ENCODE measurements around the gene TMEM151B. TPM values are rescaled to one million over a fixed set of nuclear protein-coding genes. Genes with fewer than 3 reads are reported as not detected.

TMEM151B gene
- total RNA-seq, 1 donor from 2014 or later, result not detected

DNA sequence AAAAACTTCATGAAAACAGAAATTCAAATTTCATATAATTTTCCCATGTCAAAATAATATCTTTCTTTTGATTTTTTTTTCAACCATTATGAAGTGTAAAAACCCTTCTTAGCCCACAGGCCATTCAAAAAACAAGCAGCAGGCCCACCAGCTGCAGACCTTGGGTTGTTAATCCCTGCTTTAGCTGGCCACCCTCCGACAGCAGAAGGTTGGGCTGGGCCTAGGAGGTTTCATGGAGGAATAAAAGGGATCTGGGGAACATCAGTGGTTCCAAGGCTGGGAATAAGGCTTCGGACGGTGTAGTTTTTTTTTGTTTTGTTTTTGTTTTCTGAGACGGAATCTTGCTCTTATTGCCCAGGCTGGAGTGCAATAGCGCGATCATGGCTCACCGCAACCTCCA lies 26.9 kb upstream of the TMEM151B start:
- Mint-ChIP-seq H3K36me3 (ENCODE audit: low read depth) (peaks cover 17% of the 10 kb centered on the region), H3K27me3 (no peaks in the 10 kb centered on the region), H3K9me3 (no peaks in the 10 kb centered on the region), H3K27ac (no peak overlapping the region), H3K4me3 (no peak overlapping the region), H3K4me1 (peaks cover 26% of the 10 kb centered on the region)
- TF ChIP-seq, protein P1, sequence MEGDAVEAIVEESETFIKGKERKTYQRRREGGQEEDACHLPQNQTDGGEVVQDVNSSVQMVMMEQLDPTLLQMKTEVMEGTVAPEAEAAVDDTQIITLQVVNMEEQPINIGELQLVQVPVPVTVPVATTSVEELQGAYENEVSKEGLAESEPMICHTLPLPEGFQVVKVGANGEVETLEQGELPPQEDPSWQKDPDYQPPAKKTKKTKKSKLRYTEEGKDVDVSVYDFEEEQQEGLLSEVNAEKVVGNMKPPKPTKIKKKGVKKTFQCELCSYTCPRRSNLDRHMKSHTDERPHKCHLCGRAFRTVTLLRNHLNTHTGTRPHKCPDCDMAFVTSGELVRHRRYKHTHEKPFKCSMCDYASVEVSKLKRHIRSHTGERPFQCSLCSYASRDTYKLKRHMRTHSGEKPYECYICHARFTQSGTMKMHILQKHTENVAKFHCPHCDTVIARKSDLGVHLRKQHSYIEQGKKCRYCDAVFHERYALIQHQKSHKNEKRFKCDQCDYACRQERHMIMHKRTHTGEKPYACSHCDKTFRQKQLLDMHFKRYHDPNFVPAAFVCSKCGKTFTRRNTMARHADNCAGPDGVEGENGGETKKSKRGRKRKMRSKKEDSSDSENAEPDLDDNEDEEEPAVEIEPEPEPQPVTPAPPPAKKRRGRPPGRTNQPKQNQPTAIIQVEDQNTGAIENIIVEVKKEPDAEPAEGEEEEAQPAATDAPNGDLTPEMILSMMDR (IDR thresholded peaks at IDR 0.05), result no peak
- DNase-seq (no peak), ATAC-seq (ENCODE audit: low read depth) (no peak)
- intact Hi-C loops (cut with micrococcal nuclease), result loop anchor here (10.0 kb wide), 1 partner anchor 469 kb away; the partner anchor contains the start of gene VEGFA
- POLR2A ChIA-PET, result interaction anchor here (9.4 kb wide), 1 partner anchor 17 kb away, joined by 549 read pairs; the partner anchor contains the start of genes NFKBIE and SLC35B2
- CTCF ChIA-PET, result no interaction called here

DNA sequence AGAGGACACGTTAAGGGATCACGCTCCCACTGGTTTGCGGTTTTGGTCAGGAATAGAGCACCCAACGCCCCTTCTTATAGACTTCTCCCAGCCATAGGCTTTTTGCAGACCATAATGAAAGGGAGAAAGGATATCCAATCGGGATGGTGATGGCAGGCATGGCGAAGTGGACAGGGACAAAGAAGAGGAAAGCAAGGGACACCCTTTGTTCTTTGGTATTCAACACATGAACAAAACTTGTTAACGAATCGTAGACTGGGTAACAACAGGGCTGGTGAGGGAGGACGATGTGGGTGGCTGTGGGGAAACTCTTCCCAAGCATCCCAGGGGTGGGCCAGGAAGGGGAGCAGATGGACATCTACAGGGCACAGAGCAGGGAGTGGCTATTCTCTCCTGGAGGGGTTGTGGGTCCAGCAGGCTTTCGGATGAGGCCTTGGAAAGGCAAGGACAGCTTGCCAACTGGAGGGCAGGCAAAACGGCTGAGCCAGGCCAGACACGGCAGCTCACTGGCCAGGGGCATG lies 24.8 kb upstream of the TMEM151B start:
- intact Hi-C loops (cut with micrococcal nuclease), result loop anchor here (10.0 kb wide), 1 partner anchor 471 kb away; the partner anchor contains the start of gene VEGFA
- no peaks in the 10 kb centered on the region for H3K27me3 Mint-ChIP-seq
- no peaks in the 10 kb centered on the region for H3K9me3 Mint-ChIP-seq
- peaks cover 44% of the 10 kb centered on the region for H3K4me1 Mint-ChIP-seq
- DNase-seq, result no peak
- H3K4me3 Mint-ChIP-seq, result peak overlapping the region; percentile 99
- POLR2A ChIA-PET, result interaction anchor here (0.8 to 9.4 kb wide), 13 partner anchors 8 to 670 kb away, joined by 3 to 549 read pairs (median 6); partner anchors contain the start of genes AARS2, GTPBP2, NFKBIE and SLC29A1
- peak overlapping the region; percentile 99 for H3K27ac Mint-ChIP-seq
- no peak for ATAC-seq (ENCODE audit: low read depth)
- peaks cover 38% of the 10 kb centered on the region for H3K36me3 Mint-ChIP-seq (ENCODE audit: low read depth)
- CTCF ChIA-PET, result interaction anchor here (0.9 to 4.7 kb wide), 7 partner anchors 9 to 72 kb away, joined by 3 to 31 read pairs (median 3); partner anchors contain the start of gene AARS2
- TF ChIP-seq, protein P1 (IDR thresholded peaks at IDR 0.05), result no peak

DNA sequence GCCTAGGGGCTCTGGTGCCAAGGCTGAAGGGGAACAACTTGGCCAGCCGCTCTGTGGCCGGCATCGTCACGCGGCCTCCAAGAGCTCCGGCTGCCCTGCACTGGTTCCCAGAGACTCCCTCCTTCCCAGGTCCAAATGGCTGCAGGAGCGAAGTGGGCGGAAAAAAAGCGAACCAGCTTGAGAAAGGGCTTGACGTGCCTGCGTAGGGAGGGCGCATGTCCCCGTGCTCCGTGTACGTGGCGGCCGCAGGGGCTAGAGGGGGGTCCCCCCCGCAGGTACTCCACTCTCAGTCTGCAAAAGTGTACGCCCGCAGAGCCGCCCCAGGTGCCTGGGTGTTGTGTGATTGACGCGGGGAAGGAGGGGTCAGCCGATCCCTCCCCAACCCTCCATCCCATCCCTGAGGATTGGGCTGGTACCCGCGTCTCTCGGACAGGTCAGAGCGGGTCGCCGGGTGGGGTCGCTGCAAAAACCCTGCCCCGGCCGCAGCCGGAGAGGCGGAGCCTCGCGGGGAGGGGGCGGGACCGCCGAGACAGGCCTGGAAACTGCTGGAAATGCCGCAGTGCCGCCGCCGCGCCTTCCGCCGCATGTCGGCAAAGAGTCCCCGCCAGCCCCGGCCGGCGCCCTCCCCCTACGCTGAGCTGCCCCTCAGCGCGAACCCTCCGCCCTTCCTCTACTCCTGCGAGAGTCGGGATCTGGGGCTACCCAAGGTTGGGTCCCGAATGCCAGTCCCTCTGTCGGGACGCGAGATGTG lies 24.2 kb upstream of the TMEM151B start:
- POLR2A ChIA-PET, result interaction anchor here (0.5 to 9.4 kb wide), 33 partner anchors 9 to 1586 kb away, joined by 3 to 549 read pairs (median 5); partner anchors contain the start of genes AARS2, CDC5L, GTPBP2 and MAD2L1BP
- TF ChIP-seq, protein P1 (IDR thresholded peaks at IDR 0.05), result no peak
- peak; percentile 95 for DNase-seq
- H3K36me3 Mint-ChIP-seq (ENCODE audit: low read depth), result peaks cover 45% of the 10 kb centered on the region
- intact Hi-C loops (cut with micrococcal nuclease), result loop anchor here (1.0 to 10.0 kb wide), 7 partner anchors 9 to 617 kb away; partner anchors contain the start of genes AARS2, GTPBP2, MRPL14 and SLC29A1
- H3K27me3 Mint-ChIP-seq, result no peaks in the 10 kb centered on the region
- H3K9me3 Mint-ChIP-seq, result no peaks in the 10 kb centered on the region
- H3K4me1 Mint-ChIP-seq, result peaks cover 50% of the 10 kb centered on the region
- H3K27ac Mint-ChIP-seq, result peak overlapping the region; percentile 99
- CTCF ChIA-PET, result interaction anchor here (0.9 to 4.7 kb wide), 10 partner anchors 10 to 73 kb away, joined by 3 to 31 read pairs (median 4); partner anchors contain the start of genes AARS2 and SLC35B2
- H3K4me3 Mint-ChIP-seq, result peak overlapping the region; percentile 99
- ATAC-seq (ENCODE audit: low read depth), result peak; percentile 49

DNA sequence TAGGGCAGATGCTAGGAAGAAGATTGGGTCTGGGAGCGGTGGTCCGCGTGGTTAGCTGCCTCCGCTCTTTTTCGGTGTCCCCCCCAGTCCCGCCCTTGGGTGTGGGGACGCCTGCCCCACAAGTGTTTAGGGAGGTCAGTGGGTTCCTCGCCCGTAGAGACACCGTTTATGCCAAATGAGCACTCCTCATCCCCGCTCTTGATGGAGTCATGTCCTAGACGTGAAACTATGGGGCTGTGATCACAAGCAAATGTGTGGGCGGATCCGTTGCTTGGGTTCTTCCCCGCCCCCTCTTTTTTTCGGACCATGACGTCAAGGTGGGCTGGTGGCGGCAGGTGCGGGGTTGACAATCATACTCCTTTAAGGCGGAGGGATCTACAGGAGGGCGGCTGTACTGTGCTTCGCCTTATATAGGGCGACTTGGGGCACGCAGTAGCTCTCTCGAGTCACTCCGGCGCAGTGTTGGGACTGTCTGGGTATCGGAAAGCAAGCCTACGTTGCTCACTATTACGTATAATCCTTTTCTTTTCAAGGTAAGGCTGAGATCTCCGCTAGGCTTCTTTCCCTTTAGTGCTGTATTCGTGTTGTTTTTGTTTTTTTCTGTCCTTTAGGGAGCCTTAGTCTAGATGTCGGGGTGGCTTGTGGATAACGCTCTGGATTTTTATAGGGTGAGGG lies 23.4 kb upstream of the TMEM151B start, which contains the start of gene HSP90AB1:
Gene HSP90AB1, plus strand, starts transcription at position 439 of the 675 bp plus-strand sequence. CDS start 1,529 bp downstream, outside the sequence.
- DNase-seq, result peak; percentile 88
- peaks cover 56% of the 10 kb centered on the region for H3K4me1 Mint-ChIP-seq
- no peaks in the 10 kb centered on the region for H3K27me3 Mint-ChIP-seq
- no peaks in the 10 kb centered on the region for H3K9me3 Mint-ChIP-seq
- TF ChIP-seq, protein P1 (IDR thresholded peaks at IDR 0.05), result no peak
- ChIA-PET POLR2A (interaction anchor here (0.5 to 9.4 kb wide), 36 partner anchors 10 to 1585 kb away, joined by 3 to 549 read pairs (median 4); partner anchors contain the start of genes AARS2, CDC5L, GTPBP2 and MAD2L1BP), CTCF (interaction anchor here (1.0 to 4.7 kb wide), 6 partner anchors 10 to 22 kb away, joined by 3 to 31 read pairs (median 8); partner anchors contain the start of gene SLC35B2)
- H3K36me3 Mint-ChIP-seq (ENCODE audit: low read depth), result peaks cover 52% of the 10 kb centered on the region
- intact Hi-C loops (cut with micrococcal nuclease), result loop anchor here (1.0 to 10.0 kb wide), 8 partner anchors 9 to 618 kb away; partner anchors contain the start of genes AARS2, GTPBP2, MRPL14 and SLC29A1
- peak within 1 kb of the TSS; percentile 99 for H3K4me3 Mint-ChIP-seq
- peak; percentile 75 for ATAC-seq (ENCODE audit: low read depth)
- H3K27ac Mint-ChIP-seq, result peak within 1 kb of the TSS; percentile 99
